Stimulated activated CD4-positive, alpha-beta T cell treated with anti-CD3 and anti-CD28 coated beads, Interleukin-15, amount 100 ng/mL, for 48 hours (primary cell): ENCODE results near the gene APP.

ENCODE experiments used
- DNase-seq, 2 donors: peaks; one replicate each; pipeline ENCODE4 v3.0.0-alpha.2; 2020; ENCODE audit warnings: low read depth in 2 of 2

The APP gene

GRCh38 chr21:26127073-26127814 lies 43.3 kb downstream of the APP start:
- DNase-seq: no peak

GRCh38 chr21:26126168-26126553 lies 44.4 kb downstream of the APP start:
- DNase-seq: no peak

DNA sequence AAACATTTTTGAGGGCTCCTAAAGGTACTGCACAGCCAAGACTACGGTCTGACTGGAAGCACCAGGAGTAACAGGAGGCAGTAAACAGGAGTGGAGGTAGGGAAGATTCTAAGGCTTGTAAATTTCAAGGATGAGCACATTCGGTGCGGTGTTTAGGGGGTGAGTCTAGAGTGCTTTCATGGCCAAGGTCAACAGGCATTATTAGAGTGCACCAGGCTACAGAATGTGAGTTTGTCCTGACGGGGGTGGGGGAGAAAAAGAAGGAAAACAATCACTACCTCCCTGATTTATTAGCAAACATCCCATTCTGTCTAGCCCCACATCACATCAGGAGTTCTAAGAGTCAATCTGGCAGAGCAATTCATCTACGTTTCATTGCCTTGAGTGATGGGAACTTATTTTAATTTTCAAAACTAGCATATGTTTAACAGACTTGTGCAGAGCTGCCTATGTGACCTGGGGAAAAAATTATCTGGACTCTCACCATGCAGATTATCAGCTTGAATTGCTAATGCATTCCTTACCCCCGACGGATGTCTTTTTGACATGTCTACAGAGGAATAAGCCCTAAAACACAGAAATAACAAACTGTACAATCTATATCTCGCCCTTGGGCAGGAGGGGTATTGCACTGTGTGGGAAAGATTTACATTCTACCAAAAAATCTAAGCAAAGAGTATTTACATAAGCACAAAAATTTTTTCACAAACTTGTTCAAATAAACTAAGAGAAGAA lies 45.0 kb downstream of the APP start:
- DNase-seq: no peak

DNA sequence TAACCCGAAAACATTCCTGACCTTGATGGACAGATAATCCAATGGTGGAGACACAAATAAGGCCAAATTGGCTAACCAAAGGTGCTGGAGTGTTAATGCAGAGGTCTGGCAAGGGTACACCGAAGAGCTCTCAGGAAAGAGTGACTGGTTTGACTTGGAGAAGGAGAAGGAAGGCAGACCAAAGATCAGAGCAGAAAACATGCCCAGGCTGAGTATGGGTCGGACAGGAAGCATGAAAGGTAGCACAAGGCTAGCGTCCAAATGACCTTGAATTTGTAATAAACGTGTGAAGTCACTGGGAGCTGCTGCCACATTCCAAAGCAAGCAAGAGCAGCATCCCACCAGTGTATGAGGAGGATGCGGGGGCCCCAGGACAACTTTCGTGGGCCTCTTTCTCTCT lies 45.7 kb downstream of the APP start:
- DNase-seq: no peak

GRCh38 chr21:26124421-26124833 lies 46.1 kb downstream of the APP start:
- DNase-seq: no peak

GRCh38 chr21:26123012-26123411 lies 47.6 kb downstream of the APP start:
- DNase-seq: no peak

DNA sequence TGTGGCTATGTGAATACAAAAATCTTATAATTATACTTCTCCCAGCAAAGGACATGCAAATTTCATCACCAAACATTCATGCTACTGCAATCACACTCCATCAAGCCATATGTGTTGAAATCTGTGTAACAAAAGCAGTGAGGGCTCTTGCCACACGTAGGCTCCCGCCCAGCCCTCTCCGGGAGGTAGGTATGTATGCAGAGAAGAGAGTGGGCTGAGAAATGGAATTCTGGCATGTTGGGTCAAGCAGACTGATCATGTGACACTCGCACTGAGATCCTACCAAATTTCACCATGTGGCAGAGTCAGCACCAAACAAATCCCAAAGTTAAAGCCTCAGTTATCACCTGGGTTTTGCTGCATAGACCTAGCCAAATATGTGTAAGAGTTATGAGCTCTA lies 49.7 kb downstream of the APP start:
- no peak for DNase-seq

DNA sequence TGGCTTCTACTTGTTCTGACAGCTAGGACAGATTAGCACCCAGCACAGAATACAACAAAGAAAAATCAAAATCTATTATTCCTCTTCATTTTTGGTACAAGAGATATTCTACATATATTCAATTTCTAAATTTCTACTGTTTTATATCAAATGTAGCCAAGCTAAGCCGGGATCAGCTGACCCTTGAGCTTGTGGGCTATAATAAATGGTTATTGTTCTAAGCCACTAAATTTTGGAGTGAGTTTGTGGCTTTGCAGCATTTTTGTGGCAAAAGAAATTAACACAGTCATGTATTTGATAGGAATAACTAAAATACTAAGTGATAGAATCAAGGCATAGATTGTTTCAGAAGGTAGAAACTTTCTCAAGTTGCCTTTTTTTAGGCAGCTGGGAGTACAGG lies 50.7 kb downstream of the APP start:
- DNase-seq: no peak

GRCh38 chr21:26118938-26119540 lies 51.5 kb downstream of the APP start:
- no peak for DNase-seq

- no peak for DNase-seq
Measured at GRCh38 chr21:26117972-26118367, 52.6 kb downstream of the APP start.

DNA sequence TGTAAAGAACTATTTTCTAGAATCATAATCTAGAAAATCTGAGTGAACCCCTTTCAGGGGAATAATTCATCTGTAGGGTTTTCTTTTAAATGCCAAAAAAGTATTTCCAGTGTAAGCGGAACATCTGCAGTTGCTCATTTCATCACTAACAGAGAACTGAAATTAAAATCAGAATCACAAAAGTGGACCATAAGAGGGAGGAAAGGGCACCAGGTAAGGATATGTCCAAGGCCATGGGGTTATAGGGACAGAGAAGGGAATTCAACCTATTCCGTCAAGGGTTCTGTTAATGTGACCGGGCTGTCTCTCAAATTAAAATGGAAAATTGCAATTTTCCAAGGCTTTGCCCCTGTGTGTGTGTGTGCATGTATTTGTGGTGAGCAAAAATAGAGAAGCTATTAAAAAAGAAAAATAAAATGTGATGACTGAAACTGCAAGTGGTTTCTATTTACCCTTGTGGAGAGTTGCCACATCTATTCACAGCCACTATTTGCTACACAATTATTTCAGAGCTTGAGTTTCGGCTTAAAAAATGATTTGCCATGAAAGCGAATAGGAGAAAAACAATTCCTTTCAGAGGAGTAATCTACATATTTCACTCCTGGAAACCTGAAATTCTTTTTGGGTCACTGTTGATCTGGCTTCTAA lies 53.1 kb downstream of the APP start:
- no peak for DNase-seq

- no peak for DNase-seq
Measured at GRCh38 chr21:26116456-26117011, 54.0 kb downstream of the APP start.

DNA sequence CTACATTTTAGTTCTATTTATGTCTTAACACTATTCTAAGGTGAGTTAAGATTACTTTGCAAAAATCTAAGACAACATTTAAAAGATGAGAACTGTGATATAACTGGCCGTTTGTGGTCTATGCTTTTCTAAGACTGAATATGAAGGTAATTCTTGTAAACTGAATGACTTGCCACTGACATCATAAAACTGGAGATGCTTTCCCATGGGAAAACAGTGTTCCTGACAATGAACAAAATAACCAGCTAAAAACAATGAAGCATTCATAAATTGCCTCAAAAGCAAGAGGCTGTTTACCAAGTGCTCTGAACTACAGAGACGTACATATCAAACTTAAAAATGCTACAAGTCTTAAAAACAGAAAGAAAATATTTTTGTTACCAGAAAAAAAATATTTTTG lies 54.7 kb downstream of the APP start:
- DNase-seq: no peak

- DNase-seq: no peak
Measured at GRCh38 chr21:26115305-26115704, 55.3 kb downstream of the APP start.

DNA sequence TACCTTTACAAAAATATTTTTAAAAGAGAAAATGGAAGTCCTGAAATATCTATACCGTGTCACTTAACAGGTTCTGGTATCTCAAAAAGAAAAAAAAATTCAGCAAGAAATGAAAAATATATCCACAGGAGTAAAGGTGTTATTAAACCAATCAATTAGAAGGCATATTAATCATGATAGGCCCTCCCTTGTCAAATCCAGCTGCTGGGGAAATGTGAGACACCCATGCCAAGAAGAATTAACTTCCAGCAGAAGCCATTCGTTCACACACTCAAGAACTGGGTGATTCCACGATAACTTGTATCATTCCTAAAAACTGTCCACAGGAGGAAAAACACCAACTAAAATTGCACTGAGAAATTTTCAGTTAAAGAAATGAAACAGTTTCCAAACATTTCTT lies 57.6 kb downstream of the APP start:
- DNase-seq: no peak

GRCh38 chr21:26112127-26112742 lies 58.3 kb downstream of the APP start:
- no peak for DNase-seq

- no peak for DNase-seq
Measured at GRCh38 chr21:26110715-26111114, 59.9 kb downstream of the APP start.

DNA sequence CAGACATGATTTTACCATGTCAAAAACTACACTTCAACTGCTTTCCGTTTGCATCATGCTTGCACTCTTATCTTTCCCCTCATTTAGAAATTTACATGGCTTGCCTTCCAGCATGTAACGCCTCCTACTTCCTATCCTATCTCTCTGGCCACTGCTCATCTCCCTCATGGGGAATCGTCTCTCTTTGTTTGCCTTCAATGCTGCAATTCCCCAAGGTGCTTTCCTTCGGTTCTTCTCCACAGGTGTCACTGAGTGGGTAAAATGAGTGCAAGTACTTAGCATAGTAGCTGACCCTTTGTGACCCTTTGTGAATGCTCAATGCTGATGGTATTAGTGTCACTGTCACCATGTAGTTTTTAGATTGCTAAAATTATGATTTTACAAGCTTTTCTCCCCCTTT lies 63.1 kb downstream of the APP start:
- DNase-seq: no peak

GRCh38 chr21:26106562-26106961 lies 64.0 kb downstream of the APP start:
- no peak for DNase-seq

DNA sequence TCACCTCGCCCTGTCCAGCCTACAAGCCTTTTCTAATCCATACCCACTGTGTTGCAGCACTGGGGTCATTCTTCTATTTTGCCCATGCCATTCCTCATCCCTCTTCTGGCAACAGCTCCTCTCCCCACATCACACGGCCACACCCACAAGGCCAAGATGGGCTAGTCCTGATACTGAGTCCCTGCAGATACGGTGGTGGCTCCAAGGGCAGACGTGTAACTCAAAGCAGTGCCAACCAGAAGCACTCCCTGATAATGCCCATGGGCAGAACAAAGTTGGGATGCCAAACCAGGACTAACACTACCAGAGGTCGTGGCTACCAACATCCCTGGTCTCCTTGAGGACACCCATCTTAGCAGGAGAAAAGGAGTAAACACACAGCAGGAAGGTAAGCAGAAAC lies 64.8 kb downstream of the APP start:
- DNase-seq: no peak

GRCh38 chr21:26100573-26100972 lies 70.0 kb downstream of the APP start:
- no peak for DNase-seq
